ENCODE results near the gene MRPL42. TPM values are rescaled to one million over a fixed set of nuclear protein-coding genes. Genes with fewer than 3 reads are reported as not detected.

The MRPL42 gene
- total RNA-seq, 1 experiment from 2014 or later: 108 TPM

- Histone ChIP-seq H3K18ac (ENCODE audit: insufficient read length, low read depth, low read length) (no peak overlapping the region), H2BK120ac (ENCODE audit: low read depth, low read length, poor library complexity, severe bottlenecking) (no peak overlapping the region), H2BK20ac (ENCODE audit: low read depth, low read length, poor library complexity, severe bottlenecking) (no peak overlapping the region), H3K79me2 (ENCODE audit: insufficient read depth, low read length) (peaks cover 54% of the 10 kb centered on the region), H3K14ac (ENCODE audit: insufficient read depth, low read length) (no peak overlapping the region), H3T11ph (ENCODE audit: low read length) (no peak overlapping the region), H4K91ac (ENCODE audit: insufficient read length, low read depth, low read length) (no peak overlapping the region), H4K8ac (replicated peaks; ENCODE audit: insufficient read length, low read depth, low read length) (no peak overlapping the region), H2BK15ac (ENCODE audit: low read depth, low read length) (no peak overlapping the region), H3K27ac (ENCODE audit: insufficient read length, low read depth, low read length) (no peak overlapping the region), H3K79me1 (ENCODE audit: insufficient read depth, low read depth, low read length, poor library complexity, severe bottlenecking) (no peaks in the 10 kb centered on the region), H2BK5ac (ENCODE audit: insufficient read length, low read length) (no peak overlapping the region), H3K9me3 (ENCODE audit: control insufficient read depth, low read depth, low read length) (no peaks in the 10 kb centered on the region), H3K23ac (ENCODE audit: insufficient read length, low read depth, low read length) (no peak overlapping the region), H3K4me1 (ENCODE audit: insufficient read depth, low read length) (peaks cover 2% of the 10 kb centered on the region; the same call in 1 of the 2 replicates), H4K20me1 (ENCODE audit: control insufficient read depth, insufficient read depth, insufficient read length) (no peaks in the 10 kb centered on the region), H4K5ac (ENCODE audit: insufficient read length, low read depth, low read length) (no peak overlapping the region), H3K27me3 (ENCODE audit: insufficient read depth, low read length) (no peaks in the 10 kb centered on the region), H3K23me2 (ENCODE audit: insufficient read length, low read depth, low read length, poor library complexity, severe bottlenecking) (no peaks in the 10 kb centered on the region), H2AFZ (ENCODE audit: low read length) (no peak overlapping the region), H3K9ac (ENCODE audit: extremely low read depth, insufficient read length, low read length) (no peak overlapping the region), H3K56ac (ENCODE audit: insufficient read length, low read depth, low read length) (no peak overlapping the region), H2AK5ac (ENCODE audit: insufficient read length, low read length) (no peak overlapping the region), H2BK12ac (ENCODE audit: insufficient read length, low read depth, low read length) (no peak overlapping the region), H3K4ac (ENCODE audit: low read depth, low read length) (no peak overlapping the region), H3K4me2 (ENCODE audit: insufficient read depth, insufficient read length, low read length) (no peak overlapping the region)
- peaks cover 37 to 44% of the 10 kb centered on the region in 2 experiments for H3K4me1 Mint-ChIP-seq
- DNase-seq: no peak
- peaks cover 3 to 6% (median 4%) of the 10 kb centered on the region in 3 experiments; a peak in 6 of 7 replicates for H3K36me3 Mint-ChIP-seq (ENCODE audit: insufficient read depth in 1 of 3, low read depth in 3 of 3)
- no peaks in the 10 kb centered on the region for H3K27me3 Mint-ChIP-seq (ENCODE audit: low read depth)
- H3K4me3 Mint-ChIP-seq: no peak overlapping the region
- no CpG with 5 or more reads among the region's 4 CpGs for WGBS (ENCODE audit: extremely low coverage, insufficient read length, low lambda C conversion rate)
- no peak for TF ChIP-seq CTCF (conservative IDR thresholded peaks at IDR 0.05)
- no peaks in the 10 kb centered on the region for H3K9me3 Mint-ChIP-seq
- no peak overlapping the region for H3K27ac Mint-ChIP-seq
Observed at GRCh38 chr12:93417967-93418480, 49.3 kb upstream of the MRPL42 start.

All from H9 (cell line).